CD4-positive, alpha-beta T cell treated with Interleukin-1 beta for 1 hour (primary cell): ENCODE measurements around the gene LBX1.
"Not testable (repeated sequence)": the region's sequence is repeated elsewhere in the genome, so short reads cannot be mapped to it uniquely, and the experiment has no call there.

Experiments used
- DNase-seq, 2 donors: peaks; one replicate each; pipeline ENCODE4 v3.0.0-alpha.2; 2020 to 2022

Gene LBX1

GRCh38 chr10:101202667-101203066, 26.6 kb downstream of the LBX1 start:
- not testable (repeated sequence) for DNase-seq

- DNase-seq = not testable (repeated sequence)
Measured at GRCh38 chr10:101198326-101198977, 30.8 kb downstream of the LBX1 start.

- DNase-seq = no peak
Measured at GRCh38 chr10:101195921-101196320, 33.3 kb downstream of the LBX1 start.

DNA sequence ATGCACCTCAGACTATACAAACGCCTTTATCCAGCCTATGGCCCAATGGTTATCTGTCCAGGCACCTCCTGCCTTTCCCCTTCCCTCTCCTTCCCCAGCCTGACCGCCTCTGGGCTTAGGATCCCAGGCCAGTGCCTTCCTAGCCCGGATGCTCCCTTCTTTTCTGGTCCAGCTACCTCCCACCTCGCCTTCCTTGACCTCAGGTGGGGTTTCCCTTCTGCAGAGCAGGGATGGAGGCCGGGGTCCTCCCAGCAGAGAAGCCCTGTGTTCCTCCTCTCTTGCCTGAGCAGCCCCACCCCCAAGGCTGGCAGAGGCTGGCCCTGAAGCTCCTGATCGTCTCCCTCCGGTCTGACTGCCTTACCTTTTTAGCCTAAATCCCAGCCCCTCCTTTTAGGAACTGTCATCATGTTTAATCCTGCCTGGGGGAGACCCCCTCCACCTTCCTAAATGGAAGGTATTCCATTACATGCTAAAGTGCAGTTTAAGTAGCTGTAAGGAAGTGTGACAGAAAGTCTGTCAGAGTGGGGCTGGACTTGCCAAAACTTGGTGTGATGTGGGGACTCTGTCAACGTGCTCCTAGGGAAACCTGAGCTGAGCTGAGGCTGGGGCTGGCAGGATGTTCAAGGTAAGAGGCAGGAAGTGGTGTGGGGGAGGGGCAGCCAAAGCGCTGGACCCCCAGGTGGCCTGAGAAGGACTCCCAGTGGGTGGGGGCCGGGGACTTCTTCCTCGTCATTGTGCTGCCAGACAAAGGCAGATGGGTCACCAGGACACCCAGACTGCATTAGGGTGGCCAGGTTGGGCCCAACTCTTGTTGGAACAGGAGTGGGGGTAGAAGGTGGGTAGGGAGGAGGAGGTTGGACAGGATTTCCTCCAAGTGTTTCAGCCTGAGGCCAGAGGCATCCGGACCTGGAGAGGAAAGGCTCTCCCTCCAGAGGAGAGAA, 39.5 kb downstream of the LBX1 start:
- DNase-seq = no peak

- no peak for DNase-seq
Measured at GRCh38 chr10:101188942-101189341, 40.3 kb downstream of the LBX1 start.

- DNase-seq = no peak
Measured at GRCh38 chr10:101183458-101184183, 45.6 kb downstream of the LBX1 start.

GRCh38 chr10:101182936-101183335, 46.3 kb downstream of the LBX1 start:
- DNase-seq = no peak
